ENCODE data around the gene MAP3K14.

Gene MAP3K14

GRCh38 chr17:45342306-45342705, 25.5 kb upstream of the MAP3K14 start:
- no peaks in the 10 kb centered on the region for H3K79me2 ChIP-seq (ENCODE audit: insufficient read depth, low read length)
- no peak overlapping the region for H3K27ac ChIP-seq (ENCODE audit: low read depth, low read length)
- no peak overlapping the region for H2AFZ ChIP-seq (ENCODE audit: low read depth, low read length, severe bottlenecking)
- no peak overlapping the region for H3K4me3 ChIP-seq (ENCODE audit: insufficient read depth, low read length, poor library complexity, severe bottlenecking)
- H4K20me1 ChIP-seq (ENCODE audit: low read depth, low read length): no peaks in the 10 kb centered on the region
- no peaks in the 10 kb centered on the region for H3F3A ChIP-seq (ENCODE audit: insufficient read depth)
- TF ChIP-seq CTCF (IDR thresholded peaks at IDR 0.05; ENCODE audit: insufficient read depth, low read length, poor library complexity, severe bottlenecking) (no peak), EZH2phosphoT487 (conservative IDR thresholded peaks at IDR 0.05; ENCODE audit: low read length) (no peak)
- H3K9me2 ChIP-seq (replicated peaks; ENCODE audit: insufficient read depth, low read length): no peaks in the 10 kb centered on the region
- H3K9me3 ChIP-seq (ENCODE audit: insufficient read depth, low read length): no peaks in the 10 kb centered on the region
- no peaks in the 10 kb centered on the region for H3K36me3 ChIP-seq (ENCODE audit: low read length)
- no peak overlapping the region for H3K4me2 ChIP-seq (ENCODE audit: low read depth, low read length, poor library complexity, severe bottlenecking)
- H3K27me3 ChIP-seq (ENCODE audit: low read length): no peaks in the 10 kb centered on the region
- H3K9ac ChIP-seq (ENCODE audit: low read length): no peak overlapping the region

GRCh38 chr17:45341533-45342158, 24.8 kb upstream of the MAP3K14 start:
- no peaks in the 10 kb centered on the region for H3K79me2 ChIP-seq (ENCODE audit: insufficient read depth, low read length)
- H4K20me1 ChIP-seq (ENCODE audit: low read depth, low read length): no peaks in the 10 kb centered on the region
- no peaks in the 10 kb centered on the region for H3K9me3 ChIP-seq (ENCODE audit: insufficient read depth, low read length)
- no peaks in the 10 kb centered on the region for H3K9me2 ChIP-seq (replicated peaks; ENCODE audit: insufficient read depth, low read length)
- no peak overlapping the region for H3K27ac ChIP-seq (ENCODE audit: low read depth, low read length)
- no peaks in the 10 kb centered on the region for H3K36me3 ChIP-seq (ENCODE audit: low read length)
- TF ChIP-seq CTCF (IDR thresholded peaks at IDR 0.05; ENCODE audit: insufficient read depth, low read length, poor library complexity, severe bottlenecking): no peak
- TF ChIP-seq EZH2phosphoT487 (conservative IDR thresholded peaks at IDR 0.05; ENCODE audit: low read length): no peak
- H3K9ac ChIP-seq (ENCODE audit: low read length): no peak overlapping the region
- H3K4me2 ChIP-seq (ENCODE audit: low read depth, low read length, poor library complexity, severe bottlenecking): no peak overlapping the region
- H2AFZ ChIP-seq (ENCODE audit: low read depth, low read length, severe bottlenecking): no peak overlapping the region
- no peaks in the 10 kb centered on the region for H3F3A ChIP-seq (ENCODE audit: insufficient read depth)
- H3K27me3 ChIP-seq (ENCODE audit: low read length): no peaks in the 10 kb centered on the region
- H3K4me3 ChIP-seq (ENCODE audit: insufficient read depth, low read length, poor library complexity, severe bottlenecking): no peak overlapping the region

- Histone ChIP-seq H3K79me2 (ENCODE audit: insufficient read depth, low read length) (no peaks in the 10 kb centered on the region), H3K9me3 (ENCODE audit: insufficient read depth, low read length) (no peaks in the 10 kb centered on the region), H3K4me3 (ENCODE audit: insufficient read depth, low read length, poor library complexity, severe bottlenecking) (no peak overlapping the region), H3K4me2 (ENCODE audit: low read depth, low read length, poor library complexity, severe bottlenecking) (no peak overlapping the region), H3K27ac (ENCODE audit: low read depth, low read length) (no peak overlapping the region), H3K9ac (ENCODE audit: low read length) (no peak overlapping the region), H4K20me1 (ENCODE audit: low read depth, low read length) (no peaks in the 10 kb centered on the region), H3F3A (ENCODE audit: insufficient read depth) (no peaks in the 10 kb centered on the region), H3K9me2 (replicated peaks; ENCODE audit: insufficient read depth, low read length) (no peaks in the 10 kb centered on the region), H3K36me3 (ENCODE audit: low read length) (no peaks in the 10 kb centered on the region), H3K27me3 (ENCODE audit: low read length) (no peaks in the 10 kb centered on the region), H2AFZ (ENCODE audit: low read depth, low read length, severe bottlenecking) (no peak overlapping the region)
- TF ChIP-seq EZH2phosphoT487 (conservative IDR thresholded peaks at IDR 0.05; ENCODE audit: low read length) (no peak), CTCF (IDR thresholded peaks at IDR 0.05; ENCODE audit: insufficient read depth, low read length, poor library complexity, severe bottlenecking) (no peak)
Measured at GRCh38 chr17:45339646-45340605, 23.1 kb upstream of the MAP3K14 start.
